ENCODE data around the gene DTL. TPM values are rescaled to one million over a fixed set of nuclear protein-coding genes. Genes with fewer than 3 reads are reported as not detected.
A peak's percentile ranks its signal among the peaks of the same experiment; 100 is the strongest.

The DTL gene
- polyA plus RNA-seq (2011; rRNA removed) (28.5 and 30.2 TPM in 2 replicates), polyA plus RNA-seq (2017; fragmentation: RNase III; extraction: RNeasy Plus Mini Kit Qiagen cat#74134 plus additional on column Dnase treatment) (22.0 to 25.1 TPM (median 22.3 TPM) in 3 replicates), polyA minus RNA-seq (2011; rRNA and poly(A)+ RNA removed) (21.5 and 31.1 TPM in 2 replicates)
- 17.7 and 27.4 TPM in 2 replicates for polyA plus RNA-seq (2012; cell fraction: cytosol; rRNA removed)
- polyA plus RNA-seq (2012; cell fraction: nucleus; rRNA removed) = 20.6 and 27.2 TPM in 2 replicates

GRCh38 chr1:212035123-212035834 is at the start of gene DTL, which contains the start of gene INTS7:
TSS of gene DTL (plus strand) at chr1:212035748. CDS start at chr1:212035891, 143 bp downstream.
TSS of gene INTS7 (minus strand) at chr1:212035557. CDS start at chr1:212035437, 120 bp downstream.
- peak; percentile 99 for DNase-seq (ENCODE audit: low read depth in 1 of 2, low spot score in 1 of 2)
- ATAC-seq = peak; percentile 87 to 92
- peak within 1 kb of the TSS; percentile 85 for H3K4me2 ChIP-seq
- WGBS (ENCODE audit: missing lambda C conversion rate) = 1% methylated on average over 48 of the region's 53 CpGs
- peaks cover 72% of the 10 kb centered on the region for H3K4me1 ChIP-seq
- ChIA-PET CTCF (interaction anchor here (0.5 to 6.2 kb wide), 60 partner anchors 11 to 454 kb away, joined by 3 to 122 read pairs (median 4); partner anchors contain the start of gene NEK2), POLR2A (interaction anchor here (0.5 to 2.4 kb wide), 25 partner anchors 13 to 763 kb away, joined by 3 to 34 read pairs (median 4); partner anchors contain the start of genes ATF3 and PPP2R5A)
- H3K9me3 ChIP-seq = no peaks in the 10 kb centered on the region
- TF ChIP-seq MAZ (IDR thresholded peaks at IDR 0.05; ENCODE audit: borderline replicate concordance, low read depth, low read length) (0 out of 2 replicates have a peak, but pooled peaks have one; percentile 13), POLR2A (IDR thresholded peaks at IDR 0.05; ENCODE audit: low read length) (peak; percentile 73), FOSB (CRISPR knock-in tag; IDR thresholded peaks at IDR 0.05) (no peak), E2F6 (IDR thresholded peaks at IDR 0.05; ENCODE audit: borderline replicate concordance, low read depth) (peak; percentile 80), GATA3 (IDR thresholded peaks at IDR 0.05; ENCODE audit: borderline replicate concordance) (peak; percentile 9; the same call in 1 of the 2 replicates), CTCF (IDR thresholded peaks at IDR 0.05) (peak; percentile 94), MYC (IDR thresholded peaks at IDR 0.05; ENCODE audit: borderline replicate concordance, low read length) (peak; percentile 85), KDM5A (IDR thresholded peaks at IDR 0.05) (peak; percentile 82; the same call in 1 of the 2 replicates), JUN (IDR thresholded peaks at IDR 0.05) (peak; percentile 85 to 88), TFCP2L1 (CRISPR knock-in tag; IDR thresholded peaks at IDR 0.05) (no peak), PHF8 (IDR thresholded peaks at IDR 0.05; ENCODE audit: borderline replicate concordance, low read depth) (peak; percentile 50; the same call in 1 of the 2 replicates), ZFP36 (IDR thresholded peaks at IDR 0.05; ENCODE audit: borderline replicate concordance, partially characterized antibody) (no peak), SREBF2 (IDR thresholded peaks at IDR 0.05) (no peak), ZSCAN20 (CRISPR knock-in tag; IDR thresholded peaks at IDR 0.05) (no peak), CEBPB (IDR thresholded peaks at IDR 0.05) (0 out of 4 replicates have a peak, but pooled peaks of 1 of the 2 experiments have one; percentile 16), RFX5 (IDR thresholded peaks at IDR 0.05) (peak; percentile 55; the same call in 1 of the 2 replicates), FOSL2 (IDR thresholded peaks at IDR 0.05) (no peak), FOSL2 (CRISPR knock-in tag; IDR thresholded peaks at IDR 0.05) (0 out of 2 replicates have a peak, but pooled peaks have one; percentile 6), USF2 (IDR thresholded peaks at IDR 0.05) (no peak), ELK1 (IDR thresholded peaks at IDR 0.05; ENCODE audit: low read depth, low read length) (no peak), RAD21 (conservative IDR thresholded peaks at IDR 0.05 in 1 of 2, IDR thresholded peaks at IDR 0.05 in 1 of 2) (peak in 1 of 2 experiments; percentile 30; a peak in 2 of 5 replicates), MAX (IDR thresholded peaks at IDR 0.05) (peak; percentile 90), SMC3 (IDR thresholded peaks at IDR 0.05) (peak; percentile 53; the same call in 2 of the 3 replicates)
- TF ChIP-seq, protein P1, sequence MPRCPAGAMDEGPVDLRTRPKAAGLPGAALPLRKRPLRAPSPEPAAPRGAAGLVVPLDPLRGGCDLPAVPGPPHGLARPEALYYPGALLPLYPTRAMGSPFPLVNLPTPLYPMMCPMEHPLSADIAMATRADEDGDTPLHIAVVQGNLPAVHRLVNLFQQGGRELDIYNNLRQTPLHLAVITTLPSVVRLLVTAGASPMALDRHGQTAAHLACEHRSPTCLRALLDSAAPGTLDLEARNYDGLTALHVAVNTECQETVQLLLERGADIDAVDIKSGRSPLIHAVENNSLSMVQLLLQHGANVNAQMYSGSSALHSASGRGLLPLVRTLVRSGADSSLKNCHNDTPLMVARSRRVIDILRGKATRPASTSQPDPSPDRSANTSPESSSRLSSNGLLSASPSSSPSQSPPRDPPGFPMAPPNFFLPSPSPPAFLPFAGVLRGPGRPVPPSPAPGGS (IDR thresholded peaks at IDR 0.05) = peak; percentile 84
- H3K27ac ChIP-seq = peak within 1 kb of the TSS; percentile 85 to 90
- peak within 1 kb of the TSS; percentile 65 for H3K4me3 ChIP-seq
- FAIRE-seq = peak; percentile 67
